Fibroblast of mammary gland (primary cell): ENCODE measurements around the gene CCDC102B.
A peak's percentile ranks its signal among the peaks of the same experiment; 100 is the strongest.
"Not testable (repeated sequence)": the region's sequence is repeated elsewhere in the genome, so short reads cannot be mapped to it uniquely, and the experiment has no call there.

Experiments used
- DNase-seq: peaks from one replicate; pipeline ENCODE4 v3.0.0-alpha.2; 2010; ENCODE audit warnings: low read depth
- H3K4me3 ChIP-seq: 2 replicates; pipeline ENCODE4 v1.5.1; 2011; ENCODE audit warnings: low read depth, mild to moderate bottlenecking, low read length, moderate library complexity; ENCODE audit not compliant: control insufficient read depth
- TF ChIP-seq, protein P1 (sequence below): conservative IDR thresholded peaks from 2 replicates; pipeline ENCODE4 v1.5.1; 2011; ENCODE audit warnings: low read depth, low read length, inconsistent platforms; ENCODE audit not compliant: control insufficient read depth, insufficient read depth

The CCDC102B gene

DNA sequence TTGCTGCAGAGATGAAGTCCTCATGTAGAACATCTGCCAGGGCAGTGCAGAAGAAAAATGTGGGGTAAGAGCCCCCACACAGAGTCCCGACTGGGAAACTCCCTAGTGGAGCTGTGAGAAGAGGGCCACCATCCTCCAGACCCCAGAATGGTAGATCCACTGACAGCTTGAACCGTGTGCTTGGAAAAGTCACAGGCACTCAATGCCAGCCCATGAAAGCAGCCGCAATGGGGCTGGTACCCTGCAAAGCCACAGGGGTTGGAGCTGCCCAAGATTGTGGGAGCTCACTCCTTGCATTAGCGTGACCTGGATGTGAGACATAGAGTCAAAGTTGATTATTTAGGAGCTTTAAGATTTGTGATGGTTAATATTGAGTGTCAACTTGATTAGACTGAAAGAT, 197.8 kb downstream of the CCDC102B start:
- TF ChIP-seq, protein P1, sequence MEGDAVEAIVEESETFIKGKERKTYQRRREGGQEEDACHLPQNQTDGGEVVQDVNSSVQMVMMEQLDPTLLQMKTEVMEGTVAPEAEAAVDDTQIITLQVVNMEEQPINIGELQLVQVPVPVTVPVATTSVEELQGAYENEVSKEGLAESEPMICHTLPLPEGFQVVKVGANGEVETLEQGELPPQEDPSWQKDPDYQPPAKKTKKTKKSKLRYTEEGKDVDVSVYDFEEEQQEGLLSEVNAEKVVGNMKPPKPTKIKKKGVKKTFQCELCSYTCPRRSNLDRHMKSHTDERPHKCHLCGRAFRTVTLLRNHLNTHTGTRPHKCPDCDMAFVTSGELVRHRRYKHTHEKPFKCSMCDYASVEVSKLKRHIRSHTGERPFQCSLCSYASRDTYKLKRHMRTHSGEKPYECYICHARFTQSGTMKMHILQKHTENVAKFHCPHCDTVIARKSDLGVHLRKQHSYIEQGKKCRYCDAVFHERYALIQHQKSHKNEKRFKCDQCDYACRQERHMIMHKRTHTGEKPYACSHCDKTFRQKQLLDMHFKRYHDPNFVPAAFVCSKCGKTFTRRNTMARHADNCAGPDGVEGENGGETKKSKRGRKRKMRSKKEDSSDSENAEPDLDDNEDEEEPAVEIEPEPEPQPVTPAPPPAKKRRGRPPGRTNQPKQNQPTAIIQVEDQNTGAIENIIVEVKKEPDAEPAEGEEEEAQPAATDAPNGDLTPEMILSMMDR = no peak

GRCh38 chr18:68997845-68998244, 200.0 kb downstream of the CCDC102B start:
- H3K4me3 ChIP-seq = no peak overlapping the region
- DNase-seq = peak; percentile 15
- TF ChIP-seq, protein P1 = no peak

More for the DNA sequence above, 197.8 kb downstream of the CCDC102B start:
- no peak overlapping the region for H3K4me3 ChIP-seq
- DNase-seq = no peak

DNA sequence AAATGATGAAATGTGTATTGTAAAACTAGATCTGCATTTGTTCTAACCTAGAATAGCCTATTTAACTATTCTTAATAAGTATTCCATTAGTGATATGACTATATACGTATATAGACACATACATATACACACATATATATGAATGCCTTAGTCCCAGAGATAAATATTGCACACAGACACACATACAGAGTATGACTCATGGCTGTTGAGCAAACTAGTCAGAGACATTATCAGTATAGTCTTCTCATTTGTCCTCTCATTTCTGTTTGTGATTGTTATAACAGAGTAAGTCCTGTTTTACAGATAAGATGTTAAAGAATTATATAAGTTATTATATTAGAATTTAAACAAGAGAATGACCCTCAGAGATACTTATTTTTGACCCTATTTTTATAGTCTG, 202.5 kb downstream of the CCDC102B start:
- DNase-seq = peak; percentile 20
- TF ChIP-seq, protein P1 = no peak
- H3K4me3 ChIP-seq = no peak overlapping the region

GRCh38 chr18:69002233-69002632, 204.4 kb downstream of the CCDC102B start:
- peak; percentile 12 for DNase-seq
- H3K4me3 ChIP-seq = no peak overlapping the region
- TF ChIP-seq, protein P1 = peak; percentile 41

GRCh38 chr18:69006212-69006611, 208.3 kb downstream of the CCDC102B start:
- not testable (repeated sequence) for DNase-seq, H3K4me3 ChIP-seq

DNA sequence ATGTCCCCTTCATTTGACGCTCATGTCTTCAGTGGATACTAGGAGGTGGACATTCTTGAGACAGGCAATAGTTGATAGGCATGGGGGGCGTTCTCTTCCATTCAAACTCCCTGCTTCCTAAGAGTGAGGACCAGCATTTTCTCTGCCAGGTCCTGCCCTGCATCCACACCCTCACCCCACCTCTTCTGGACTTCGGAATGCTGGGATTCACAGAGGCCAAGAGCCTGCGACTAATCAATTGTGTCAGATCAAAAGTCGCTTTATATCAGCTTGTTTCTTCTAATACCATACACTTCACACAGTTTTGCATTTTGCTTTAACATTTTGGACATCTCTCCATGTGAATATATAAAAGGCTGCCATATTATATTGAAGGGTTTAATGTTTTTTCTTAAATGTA, 210.7 kb downstream of the CCDC102B start:
- no peak for DNase-seq
- no peak overlapping the region for H3K4me3 ChIP-seq
- TF ChIP-seq, protein P1 = no peak

DNA sequence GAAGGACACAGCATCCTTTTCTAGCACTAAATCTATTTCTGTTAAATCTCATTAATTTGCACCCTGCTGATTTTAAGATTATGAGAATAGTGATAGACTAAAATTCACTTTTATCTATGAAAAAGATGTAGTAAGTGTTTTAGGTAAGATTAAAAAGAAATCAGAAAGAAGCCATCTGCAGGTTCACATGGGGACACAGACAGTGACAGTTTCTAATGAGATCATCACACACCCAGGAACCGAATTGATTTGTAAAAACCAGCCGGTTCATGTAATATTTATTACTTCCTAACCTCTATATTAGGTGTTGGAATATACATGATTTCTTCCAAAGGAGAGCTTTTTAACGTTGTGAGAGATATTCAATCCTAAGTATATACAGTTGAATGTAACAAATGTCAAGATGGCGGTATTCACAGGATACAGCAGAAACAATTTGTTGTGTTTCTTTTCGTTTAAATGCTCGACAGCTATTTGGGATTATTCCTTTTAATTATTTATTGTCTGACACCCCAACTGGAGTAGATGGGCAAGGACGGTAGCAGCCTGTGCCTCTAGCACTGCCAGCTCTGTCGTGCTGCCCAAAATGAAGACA, 223.4 kb downstream of the CCDC102B start:
- no peak overlapping the region for H3K4me3 ChIP-seq
- no peak for DNase-seq
- TF ChIP-seq, protein P1 = no peak
